HCT116 (cell line): ENCODE results near the gene CCDC71. TPM values are rescaled to one million over a fixed set of nuclear protein-coding genes. Genes with fewer than 3 reads are reported as not detected.

Source experiments
- ATAC-seq: fragments of 200-7000 bp; cut with Tn5 transposase; 2 replicates; pipeline ENCODE4 v1.9.1; 2020; ENCODE audit warnings: mild to moderate bottlenecking, moderate library complexity
- BruUV-seq: library from RNA; stranded (reverse); fragments of 400-500 nt; replicated peaks from 2 replicates; lab custom pipeline; 2021; lab: Mats Ljungman, UMichigan
- CTCF ChIA-PET: fragments of 300-600 bp; sonication (Branson Sonifier 250); formaldehyde crosslinking; loops from one replicate; lab custom pipeline; 2021; ENCODE audit warnings: antibody characterized with exemption; lab: Charles Lee
- POLR2A ChIA-PET: fragments of 300-600, 350-600 bp; sonication (Branson Sonifier 250); formaldehyde crosslinking; loops from one replicate; lab custom pipeline; 2021; ENCODE audit warnings: antibody characterized with exemption; lab: Charles Lee
- RAD21 ChIA-PET, 2 experiments: fragments of 300-600 bp; sonication (Branson Sonifier 250); formaldehyde crosslinking; loops; one replicate each; lab custom pipeline; 2023; ENCODE audit warnings: low total read pairs in 2 of 2; ENCODE audit not compliant: uncharacterized antibody in 2 of 2, unreplicated experiment in 2 of 2, low non-redundant PET in 1 of 2; lab: Charles Lee
- DNase-seq: peaks from one replicate; pipeline ENCODE4 v3.0.0-alpha.2; 2010; ENCODE audit warnings: low read depth, low spot score
- H2AFZ ChIP-seq: fragments of 200-600 bp; shearing (Covaris generic), sonication (generic); 2 replicates; pipeline ENCODE4 v1.6.1; 2017; ENCODE audit warnings: low read depth, mixed run types, mixed read lengths, antibody characterized with exemption, low read length; ENCODE audit not compliant: poor library complexity, severe bottlenecking
- H3K27ac ChIP-seq: 2 replicates; pipeline ENCODE4 v1.5.1; 2012; ENCODE audit warnings: low read depth, low read length
- H3K27me3 ChIP-seq: fragments of 200-600 bp; sonication (generic); 2 replicates; pipeline ENCODE4 v1.6.1; 2016; ENCODE audit warnings: mixed run types, low read length, mixed read lengths; ENCODE audit not compliant: insufficient read depth
- H3K36me3 ChIP-seq, 2 experiments: fragments of 200-500 bp in 1 of 2; fragments of 200-600 bp in 1 of 2; sonication (Bioruptor generic) in 1 of 2; sonication (generic) in 1 of 2; 2 replicates each; pipeline versions ENCODE4 v1.5.1 to v1.6.1; 2014 to 2016; ENCODE audit warnings: low read length in 2 of 2, inconsistent platforms in 1 of 2, mixed read lengths in 1 of 2, mixed run types in 1 of 2; ENCODE audit not compliant: insufficient read depth in 2 of 2, control insufficient read depth in 1 of 2
- H3K4me1 ChIP-seq, 2 experiments: fragments of 200-600 bp in 1 of 2; sonication (generic) in 1 of 2; 2 replicates each; pipeline versions ENCODE4 v1.5.1 to v1.6.1; 2012 to 2017; ENCODE audit warnings: low read length in 2 of 2, inconsistent platforms in 1 of 2, mild to moderate bottlenecking in 1 of 2, mixed read lengths in 1 of 2, mixed run types in 1 of 2, moderate library complexity in 1 of 2; ENCODE audit not compliant: insufficient read depth in 2 of 2, control insufficient read depth in 1 of 2
- H3K4me2 ChIP-seq: fragments of 200-600 bp; sonication (generic); 2 replicates; pipeline ENCODE4 v1.6.1; 2017; ENCODE audit warnings: mixed run types, low read length, mixed read lengths
- H3K4me3 ChIP-seq, 2 experiments: fragments of 200-600 bp in 1 of 2; sonication (generic) in 1 of 2; replicated peaks in 1 of 2; 2 replicates each; pipeline ENCODE4 v1.5.1; 2011 to 2016; ENCODE audit warnings: low read length in 2 of 2, control low read depth in 1 of 2, low read depth in 1 of 2, mild to moderate bottlenecking in 1 of 2, mixed read lengths in 1 of 2, mixed run types in 1 of 2
- H3K79me2 ChIP-seq: fragments of 200-600 bp; sonication (generic); 2 replicates; pipeline ENCODE4 v1.6.1; 2017; ENCODE audit warnings: mild to moderate bottlenecking, mixed run types, low read length, moderate library complexity, mixed read lengths; ENCODE audit not compliant: insufficient read depth
- H3K9ac ChIP-seq: fragments of 200-600 bp; sonication (generic); 2 replicates; pipeline ENCODE4 v1.6.1; 2016; ENCODE audit warnings: low read length, mixed read lengths
- H3K9me2 ChIP-seq: fragments of 200-600 bp; sonication (generic), shearing (Covaris generic); 2 replicates; pipeline ENCODE4 v1.6.1; 2017; ENCODE audit warnings: mixed run types, mild to moderate bottlenecking, moderate library complexity; ENCODE audit not compliant: insufficient read depth
- H3K9me3 ChIP-seq, 2 experiments: fragments of 200-500 bp in 1 of 2; fragments of 200-600 bp in 1 of 2; sonication (Bioruptor generic) in 1 of 2; sonication (generic) in 1 of 2; 2 replicates each; pipeline ENCODE4 v1.6.1; 2014 to 2017; ENCODE audit warnings: low read length in 2 of 2, mixed read lengths in 2 of 2, inconsistent platforms in 1 of 2, low read depth in 1 of 2, mild to moderate bottlenecking in 1 of 2, mixed run types in 1 of 2, moderate library complexity in 1 of 2; ENCODE audit not compliant: control insufficient read depth in 1 of 2, insufficient read depth in 1 of 2
- H4K20me1 ChIP-seq: fragments of 200-600 bp; sonication (generic), shearing (Covaris generic); 2 replicates; pipeline ENCODE4 v1.6.1; 2017; ENCODE audit warnings: mixed run types, mild to moderate bottlenecking, moderate library complexity; ENCODE audit not compliant: insufficient read depth
- CBX3 ChIP-seq: IDR thresholded peaks from 2 replicates; pipeline ENCODE4 v1.6.1; 2012; ENCODE audit warnings: low read depth
- CEBPB ChIP-seq: IDR thresholded peaks from 2 replicates; pipeline ENCODE4 v1.6.1; 2012; ENCODE audit warnings: low read depth
- FOSL1 ChIP-seq: IDR thresholded peaks from 2 replicates; pipeline ENCODE4 v1.6.1; 2012; ENCODE audit warnings: low read depth
- SP1 ChIP-seq: IDR thresholded peaks from 2 replicates; pipeline ENCODE4 v1.6.1; 2012; ENCODE audit warnings: low read depth
- SRF ChIP-seq: IDR thresholded peaks from 2 replicates; pipeline ENCODE4 v1.6.1; 2012; ENCODE audit warnings: low read depth
- YY1 ChIP-seq: IDR thresholded peaks from 2 replicates; pipeline ENCODE4 v1.6.1; 2011; ENCODE audit warnings: low read length, low read depth, moderate library complexity, mild to moderate bottlenecking; ENCODE audit not compliant: insufficient replicate concordance; ENCODE audit errors: extremely low read depth
- intact Hi-C: fragments of 100-400 bp; cut with micrococcal nuclease; formaldehyde crosslinking; loops from 2 replicates; pipeline ENCODE4 v1.10.0; 2022
- total RNA-seq: library from RNA; stranded (reverse); gene quantifications from one replicate; pipeline ENCODE4 v1.2.1, GENCODE V29; 2021; ENCODE audit not compliant: unreplicated experiment
- TF ChIP-seq, protein P1 (sequence below): IDR thresholded peaks from 2 replicates; pipeline ENCODE4 v1.6.1; 2012; ENCODE audit warnings: low read depth
- TF ChIP-seq, protein P2 (sequence below): IDR thresholded peaks from 2 replicates; pipeline ENCODE4 v1.6.1; 2011; ENCODE audit warnings: mild to moderate bottlenecking, low read length, moderate library complexity; ENCODE audit not compliant: insufficient replicate concordance; ENCODE audit errors: extremely low read depth
- TF ChIP-seq, protein P3 (sequence below): IDR thresholded peaks from 2 replicates; pipeline ENCODE4 v1.6.1; 2012

CCDC71 gene
- total RNA-seq, 1 experiment from 2014 or later: 32.8 TPM

DNA sequence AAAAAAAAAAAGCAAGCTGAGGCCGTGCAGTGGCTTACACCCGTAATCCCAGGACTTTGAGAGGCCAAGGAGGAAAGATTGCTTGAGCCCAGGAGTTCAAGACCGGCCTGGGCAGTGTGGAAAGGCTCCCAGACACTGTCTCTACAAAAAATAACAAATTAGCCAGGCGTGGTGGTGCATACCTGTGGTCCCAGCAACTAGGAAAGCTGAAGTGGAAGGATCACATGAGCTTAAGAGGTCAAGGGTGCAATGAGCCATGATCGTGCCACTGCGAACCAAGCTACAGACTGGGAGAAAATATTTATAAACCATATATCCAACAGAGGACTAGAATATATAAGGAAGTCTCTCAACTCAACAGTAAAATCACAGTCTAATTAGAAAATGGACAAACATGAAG, 15.2 kb upstream of the CCDC71 start:
- Histone ChIP-seq H3K9ac (no peak overlapping the region), H3K9me2 (no peaks in the 10 kb centered on the region), H3K27ac (no peak overlapping the region), H3K36me3 (no peaks in the 10 kb centered on the region), H2AFZ (no peak overlapping the region), H3K9me3 (no peaks in the 10 kb centered on the region), H3K4me3 (no peak overlapping the region), H3K4me2 (no peak overlapping the region), H3K4me1 (no peaks in the 10 kb centered on the region), H4K20me1 (no peaks in the 10 kb centered on the region)
- RAD21 ChIA-PET: no interaction called here
- CTCF ChIA-PET: interaction anchor here (4.1 kb wide), 1 partner anchor 11 kb away, joined by 17 read pairs; the partner anchor contains the start of gene KLHDC8B
- intact Hi-C loops: no loop called here
- no TSS peak for BruUV-seq
- DNase-seq: no peak
- POLR2A ChIA-PET: no interaction called here
- TF ChIP-seq SP1 (no peak), FOSL1 (no peak)
- TF ChIP-seq, protein P1, sequence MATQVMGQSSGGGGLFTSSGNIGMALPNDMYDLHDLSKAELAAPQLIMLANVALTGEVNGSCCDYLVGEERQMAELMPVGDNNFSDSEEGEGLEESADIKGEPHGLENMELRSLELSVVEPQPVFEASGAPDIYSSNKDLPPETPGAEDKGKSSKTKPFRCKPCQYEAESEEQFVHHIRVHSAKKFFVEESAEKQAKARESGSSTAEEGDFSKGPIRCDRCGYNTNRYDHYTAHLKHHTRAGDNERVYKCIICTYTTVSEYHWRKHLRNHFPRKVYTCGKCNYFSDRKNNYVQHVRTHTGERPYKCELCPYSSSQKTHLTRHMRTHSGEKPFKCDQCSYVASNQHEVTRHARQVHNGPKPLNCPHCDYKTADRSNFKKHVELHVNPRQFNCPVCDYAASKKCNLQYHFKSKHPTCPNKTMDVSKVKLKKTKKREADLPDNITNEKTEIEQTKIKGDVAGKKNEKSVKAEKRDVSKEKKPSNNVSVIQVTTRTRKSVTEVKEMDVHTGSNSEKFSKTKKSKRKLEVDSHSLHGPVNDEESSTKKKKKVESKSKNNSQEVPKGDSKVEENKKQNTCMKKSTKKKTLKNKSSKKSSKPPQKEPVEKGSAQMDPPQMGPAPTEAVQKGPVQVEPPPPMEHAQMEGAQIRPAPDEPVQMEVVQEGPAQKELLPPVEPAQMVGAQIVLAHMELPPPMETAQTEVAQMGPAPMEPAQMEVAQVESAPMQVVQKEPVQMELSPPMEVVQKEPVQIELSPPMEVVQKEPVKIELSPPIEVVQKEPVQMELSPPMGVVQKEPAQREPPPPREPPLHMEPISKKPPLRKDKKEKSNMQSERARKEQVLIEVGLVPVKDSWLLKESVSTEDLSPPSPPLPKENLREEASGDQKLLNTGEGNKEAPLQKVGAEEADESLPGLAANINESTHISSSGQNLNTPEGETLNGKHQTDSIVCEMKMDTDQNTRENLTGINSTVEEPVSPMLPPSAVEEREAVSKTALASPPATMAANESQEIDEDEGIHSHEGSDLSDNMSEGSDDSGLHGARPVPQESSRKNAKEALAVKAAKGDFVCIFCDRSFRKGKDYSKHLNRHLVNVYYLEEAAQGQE: no peak
- TF ChIP-seq, all 23 proteins: peak for 0
- no peak for ATAC-seq
- Histone ChIP-seq H3K27me3 (no peaks in the 10 kb centered on the region), H3K79me2 (no peaks in the 10 kb centered on the region)

DNA sequence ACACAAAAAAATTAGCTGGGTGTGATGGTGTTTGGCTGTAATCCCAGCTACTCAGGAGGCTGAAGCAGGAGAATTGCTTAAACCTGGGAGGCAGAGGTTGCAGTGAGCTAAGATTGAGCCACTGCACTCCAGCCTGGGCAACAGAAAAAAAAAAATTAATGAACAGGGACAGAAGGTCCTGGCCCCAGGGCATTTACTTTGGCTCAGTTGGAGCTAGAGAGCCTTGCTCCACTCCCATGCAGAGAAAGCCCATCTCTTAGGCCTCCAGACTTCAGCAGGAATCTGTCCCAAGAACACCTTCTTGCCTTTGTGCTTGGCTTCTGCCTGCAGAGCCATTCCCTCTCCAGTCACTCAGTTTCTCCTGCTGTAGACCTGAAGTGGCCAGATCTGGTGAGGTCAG, 14.0 kb upstream of the CCDC71 start:
- no peaks in the 10 kb centered on the region for H3K36me3 ChIP-seq
- no peaks in the 10 kb centered on the region for H3K27me3 ChIP-seq
- intact Hi-C loops: no loop called here
- no TSS peak for BruUV-seq
- no peaks in the 10 kb centered on the region for H3K79me2 ChIP-seq
- H3K4me2 ChIP-seq: no peak overlapping the region
- H3K27ac ChIP-seq: no peak overlapping the region
- no peaks in the 10 kb centered on the region for H3K9me3 ChIP-seq
- DNase-seq (no peak), ATAC-seq (no peak)
- H3K4me1 ChIP-seq: no peaks in the 10 kb centered on the region
- no peak overlapping the region for H3K4me3 ChIP-seq
- no peaks in the 10 kb centered on the region for H3K9me2 ChIP-seq
- RAD21 ChIA-PET: interaction anchor here in 1 of 2 experiments (0.6 kb wide), 1 partner anchor 289 kb away, joined by 7 read pairs; no protein-coding TSS in a partner anchor
- POLR2A ChIA-PET: no interaction called here
- CTCF ChIA-PET: interaction anchor here (0.8 to 4.1 kb wide), 2 partner anchors 9 to 16 kb away, joined by 3 to 17 read pairs; partner anchors contain the start of gene KLHDC8B
- no peak overlapping the region for H2AFZ ChIP-seq
- H4K20me1 ChIP-seq: no peaks in the 10 kb centered on the region
- H3K9ac ChIP-seq: no peak overlapping the region
- TF ChIP-seq SRF: no peak
- no peak for TF ChIP-seq CBX3
- TF ChIP-seq, protein P2, sequence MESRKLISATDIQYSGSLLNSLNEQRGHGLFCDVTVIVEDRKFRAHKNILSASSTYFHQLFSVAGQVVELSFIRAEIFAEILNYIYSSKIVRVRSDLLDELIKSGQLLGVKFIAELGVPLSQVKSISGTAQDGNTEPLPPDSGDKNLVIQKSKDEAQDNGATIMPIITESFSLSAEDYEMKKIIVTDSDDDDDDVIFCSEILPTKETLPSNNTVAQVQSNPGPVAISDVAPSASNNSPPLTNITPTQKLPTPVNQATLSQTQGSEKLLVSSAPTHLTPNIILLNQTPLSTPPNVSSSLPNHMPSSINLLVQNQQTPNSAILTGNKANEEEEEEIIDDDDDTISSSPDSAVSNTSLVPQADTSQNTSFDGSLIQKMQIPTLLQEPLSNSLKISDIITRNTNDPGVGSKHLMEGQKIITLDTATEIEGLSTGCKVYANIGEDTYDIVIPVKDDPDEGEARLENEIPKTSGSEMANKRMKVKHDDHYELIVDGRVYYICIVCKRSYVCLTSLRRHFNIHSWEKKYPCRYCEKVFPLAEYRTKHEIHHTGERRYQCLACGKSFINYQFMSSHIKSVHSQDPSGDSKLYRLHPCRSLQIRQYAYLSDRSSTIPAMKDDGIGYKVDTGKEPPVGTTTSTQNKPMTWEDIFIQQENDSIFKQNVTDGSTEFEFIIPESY: no peak
- TF ChIP-seq FOSL1: no peak
- TF ChIP-seq, protein P1: no peak
- TF ChIP-seq, protein P3, sequence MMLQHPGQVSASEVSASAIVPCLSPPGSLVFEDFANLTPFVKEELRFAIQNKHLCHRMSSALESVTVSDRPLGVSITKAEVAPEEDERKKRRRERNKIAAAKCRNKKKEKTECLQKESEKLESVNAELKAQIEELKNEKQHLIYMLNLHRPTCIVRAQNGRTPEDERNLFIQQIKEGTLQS: no peak
- TF ChIP-seq YY1: no peak
- TF ChIP-seq CEBPB: no peak
